Activated CD4-positive, alpha-beta T cell treated with anti-CD3 and anti-CD28 coated beads for 24 hours (primary cell): ENCODE measurements around the gene GSN.

Experiments
- DNase-seq, 2 donors: peaks; one replicate each; pipeline ENCODE4 v3.0.0-alpha.2; 2020; ENCODE audit warnings: low read depth in 2 of 2

GSN gene

GRCh38 chr9:121246821-121247561 lies 21.0 kb upstream of the GSN start:
- DNase-seq = no peak

GRCh38 chr9:121249563-121249962 lies 18.4 kb upstream of the GSN start:
- no peak for DNase-seq

GRCh38 chr9:121252104-121252851 lies 15.7 kb upstream of the GSN start:
- no peak for DNase-seq

- no peak for DNase-seq
Observed at GRCh38 chr9:121253162-121253561, 14.8 kb upstream of the GSN start.

- no peak for DNase-seq
Observed at GRCh38 chr9:121253821-121254501, 14.0 kb upstream of the GSN start.

- no peak for DNase-seq
Observed at GRCh38 chr9:121259498-121259897, 8.5 kb upstream of the GSN start.

GRCh38 chr9:121259935-121260334 lies 8.0 kb upstream of the GSN start:
- DNase-seq = no peak

- no peak for DNase-seq
Observed at GRCh38 chr9:121260457-121261106, 7.4 kb upstream of the GSN start.

- no peak for DNase-seq
Observed at GRCh38 chr9:121261107-121261460, 6.9 kb upstream of the GSN start.

- no peak for DNase-seq
Observed at GRCh38 chr9:121261755-121262154, 6.2 kb upstream of the GSN start.

GRCh38 chr9:121262423-121262822 lies 5.5 kb upstream of the GSN start:
- DNase-seq = no peak

GRCh38 chr9:121262953-121263352 lies 5.0 kb upstream of the GSN start:
- DNase-seq = no peak

GRCh38 chr9:121266356-121266755 lies 1.6 kb upstream of the GSN start:
- DNase-seq = no peak

- no peak for DNase-seq
Observed at GRCh38 chr9:121266906-121267650, 884 bp upstream of the GSN start.

- no peak for DNase-seq
Observed at GRCh38 chr9:121268598-121268850, 562 bp downstream of the GSN start.

GRCh38 chr9:121268851-121269641 lies 1.1 kb downstream of the GSN start:
- no peak for DNase-seq

- no peak for DNase-seq
Observed at GRCh38 chr9:121269642-121270254, 1.8 kb downstream of the GSN start.

GRCh38 chr9:121271368-121272341 lies 3.7 kb downstream of the GSN start:
- no peak for DNase-seq

GRCh38 chr9:121272401-121272948 lies 4.5 kb downstream of the GSN start:
- DNase-seq = no peak
